Measurements from ENCODE around the gene NENF. TPM values are rescaled to one million over a fixed set of nuclear protein-coding genes. Genes with fewer than 3 reads are reported as not detected.
"Not testable (repeated sequence)": the region's sequence is repeated elsewhere in the genome, so short reads cannot be mapped to it uniquely, and the experiment has no call there.

The NENF gene
- total RNA-seq, 8 experiments from 2014 or later: 23.2 to 73.6 (median 33.0) TPM

DNA sequence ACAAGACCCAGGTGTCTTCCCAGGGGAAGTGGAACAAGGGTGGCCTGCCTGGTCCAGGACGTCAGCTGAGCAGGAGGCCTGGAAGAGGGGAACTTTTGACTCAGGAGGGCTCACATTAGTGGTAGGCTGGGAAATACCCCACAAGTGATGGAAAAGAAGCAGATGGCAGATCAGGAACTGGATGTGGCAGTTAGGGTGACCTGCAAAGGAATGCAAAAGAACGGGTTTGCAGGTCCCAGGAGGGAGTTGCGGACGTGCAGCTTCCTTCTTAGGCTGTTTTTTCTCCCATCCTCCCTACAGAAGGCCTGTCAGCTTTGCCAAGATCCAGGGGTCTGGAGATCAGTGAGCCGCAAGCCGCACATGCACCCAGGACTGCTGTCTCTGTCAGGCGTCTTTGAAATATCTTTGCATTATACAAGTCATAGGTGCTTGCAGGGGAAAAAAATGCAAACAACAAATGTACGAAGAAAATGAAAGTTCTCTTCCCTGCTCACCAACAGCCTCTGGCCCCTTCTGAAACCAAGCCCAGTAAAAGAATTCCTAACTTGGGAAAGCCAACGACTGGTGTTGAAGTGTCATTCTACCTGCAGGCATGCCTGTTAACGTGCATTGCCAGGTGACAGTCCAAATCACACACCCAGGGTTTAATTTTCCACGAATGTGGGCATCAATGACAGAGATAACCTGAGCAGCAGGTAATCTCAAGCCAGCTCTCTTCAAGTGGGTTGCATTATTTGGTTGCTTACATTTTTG lies 34.4 kb downstream of the NENF start:
- in situ Hi-C loops (cut with MboI; ENCODE audit: low pct_unique_long_range_greater_than_20kb in 2 of 9, low sequenced_read_pairs in 9 of 9, unreplicated experiment in 9 of 9): loop anchor here in 2 of 9 experiments (25.0 kb wide), 2 partner anchors 520 to 780 kb away; partner anchors contain the start of gene NEK2 (in 1 of the 2)
- WGBS, 10 experiments: 67 to 97% (median 83%) methylated on average over 1 to 10 of the region's 11 CpGs; no CpG with 5 or more reads in 1 of the 10 experiments
- ATAC-seq (replicated peaks in 6 of 8): no peak

DNA sequence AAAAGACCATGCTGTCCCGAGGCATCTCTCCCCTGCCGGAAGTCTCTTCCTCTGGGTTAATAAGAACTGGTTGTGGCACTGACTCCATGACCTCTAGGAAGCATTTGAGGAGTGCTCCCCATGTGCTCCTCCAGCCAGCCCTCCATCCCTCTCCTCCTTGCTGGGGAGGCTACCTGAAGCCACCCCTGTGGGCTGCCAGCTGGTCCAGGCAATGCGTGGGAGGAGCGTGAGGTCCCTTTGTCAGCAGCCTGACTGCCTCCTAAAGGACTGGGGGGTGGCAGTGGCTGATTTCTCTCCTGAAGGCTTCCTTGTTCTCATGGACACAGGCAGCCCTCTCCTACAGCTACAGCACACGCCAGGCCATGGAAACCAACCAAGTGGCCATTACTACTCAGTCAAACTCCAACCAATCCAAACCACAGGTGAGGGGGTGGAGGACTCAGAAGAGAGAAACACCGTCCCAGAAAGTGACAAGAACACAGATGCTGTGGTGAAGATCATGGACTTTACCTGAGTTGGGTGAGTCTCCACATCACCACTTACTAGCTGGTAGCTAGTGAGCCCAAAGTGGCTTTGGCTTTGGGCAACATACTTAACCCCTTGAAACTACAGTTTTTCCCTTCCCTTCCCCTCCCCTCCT lies 35.2 kb downstream of the NENF start:
- WGBS, 10 experiments: 71 to 100% (median 88%) methylated on average over 1 to 5 of the region's 6 CpGs; no CpG with 5 or more reads in 2 of the 10 experiments
- peak in 1 of 8 experiments; percentile 9 for ATAC-seq (replicated peaks in 6 of 8)
- in situ Hi-C loops (cut with MboI; ENCODE audit: low pct_unique_long_range_greater_than_20kb in 2 of 9, low sequenced_read_pairs in 9 of 9, unreplicated experiment in 9 of 9): loop anchor here in 2 of 9 experiments (25.0 kb wide), 2 partner anchors 519 to 781 kb away; partner anchors contain the start of gene NEK2 (in 1 of the 2)
- H3K4me1 ChIP-seq (replicated peaks in 1 of 2): peaks cover 13 to 15% of the 10 kb centered on the region in 2 donors
- no peak overlapping the region for H3K27ac ChIP-seq
- no peak overlapping the region for H3K4me3 ChIP-seq

More for the DNA sequence above, 34.4 kb downstream of the NENF start:
- Histone ChIP-seq H3K4me3 (no peak overlapping the region), H3K27ac (no peak overlapping the region), H3K4me1 (replicated peaks in 1 of 2) (peaks cover 15 to 16% of the 10 kb centered on the region in 2 donors)

DNA sequence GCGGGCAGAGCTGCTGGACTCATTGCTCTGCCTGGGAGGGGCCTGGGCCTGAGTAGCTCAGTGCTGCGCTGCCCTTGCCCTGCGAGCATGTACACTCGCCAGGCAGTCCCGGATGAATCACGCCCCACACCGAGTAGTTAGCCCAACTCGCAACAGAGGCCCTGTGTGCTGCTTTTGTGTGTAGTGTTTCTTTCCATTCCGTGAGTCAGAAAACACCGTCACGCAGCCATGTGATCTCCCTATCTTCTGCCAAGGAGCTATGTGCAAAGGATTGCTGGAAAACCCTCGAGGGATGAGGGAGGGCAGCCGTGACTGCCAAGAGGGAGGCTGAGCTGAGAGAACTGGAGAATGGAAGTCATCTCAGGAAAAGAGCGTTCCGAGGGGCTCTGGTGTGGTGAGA lies 37.3 kb downstream of the NENF start:
- Histone ChIP-seq H3K27ac (no peak overlapping the region), H3K4me1 (replicated peaks in 1 of 2) (no peaks in the 10 kb centered on the region), H3K4me3 (no peak overlapping the region)
- peak; percentile 82 to 97 (median 91) for ATAC-seq (replicated peaks in 6 of 8)
- 0 to 95% (median 80%) methylated on average over 1 to 13 of the region's 15 CpGs; no CpG with 5 or more reads in 1 of the 10 experiments for WGBS, 10 experiments
- in situ Hi-C loops (cut with MboI; ENCODE audit: low pct_unique_long_range_greater_than_20kb in 2 of 9, low sequenced_read_pairs in 9 of 9, unreplicated experiment in 9 of 9): loop anchor here in 2 of 9 experiments (25.0 kb wide), 2 partner anchors 517 to 783 kb away; partner anchors contain the start of gene NEK2 (in 1 of the 2)

GRCh38 chr1:212471286-212471685 lies 38.6 kb downstream of the NENF start:
- H3K27ac ChIP-seq: no peak overlapping the region
- in situ Hi-C loops (cut with MboI; ENCODE audit: low pct_unique_long_range_greater_than_20kb in 2 of 9, low sequenced_read_pairs in 9 of 9, unreplicated experiment in 9 of 9): loop anchor here in 2 of 9 experiments (25.0 kb wide), 2 partner anchors 516 to 784 kb away; partner anchors contain the start of gene NEK2 (in 1 of the 2)
- ATAC-seq (replicated peaks in 6 of 8): no peak
- no peak overlapping the region for H3K4me3 ChIP-seq
- no peaks in the 10 kb centered on the region for H3K4me1 ChIP-seq (replicated peaks in 1 of 2)
- WGBS, 10 experiments: 60 to 100% (median 94%) methylated on average over 1 to 3 of the region's 3 CpGs; no CpG with 5 or more reads in 4 of the 10 experiments

DNA sequence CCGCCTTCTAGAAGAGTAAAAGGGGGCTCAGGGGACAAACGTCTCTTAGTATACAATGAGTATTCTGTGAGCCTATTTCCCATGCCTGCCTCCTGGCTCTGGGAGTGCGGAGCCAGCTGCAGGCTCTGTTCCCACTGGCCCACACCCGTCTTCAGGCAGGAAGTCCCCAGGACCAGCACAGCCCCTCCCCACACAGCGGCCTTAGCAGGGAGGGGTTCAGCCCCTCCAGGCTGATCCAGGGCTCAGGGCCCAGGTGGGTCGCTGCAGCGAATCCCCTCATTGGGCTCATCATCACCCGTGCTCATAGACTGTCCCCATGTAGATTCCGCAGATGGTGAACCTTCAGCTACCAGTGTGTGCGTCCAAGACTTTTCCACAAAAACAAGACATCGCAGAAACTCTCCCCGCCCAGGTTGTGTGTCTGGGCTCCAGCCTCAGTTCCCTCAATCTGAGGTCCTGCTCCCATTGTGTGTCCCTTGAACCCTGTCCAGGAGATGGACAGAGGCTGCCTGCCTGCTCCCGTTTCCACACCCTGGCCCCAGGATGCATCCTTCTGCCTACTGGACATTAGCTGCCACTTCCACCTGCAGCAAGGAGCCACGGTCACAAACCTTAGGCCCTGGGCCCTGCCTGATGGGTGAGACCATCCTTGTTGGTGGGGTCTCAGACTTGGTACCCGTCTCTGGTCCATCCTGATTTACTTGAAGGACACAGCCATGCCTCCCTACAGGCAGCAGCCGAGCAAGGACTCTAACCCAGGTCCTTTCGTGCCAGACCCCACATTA lies 39.4 kb downstream of the NENF start:
- Histone ChIP-seq H3K27ac (no peak overlapping the region), H3K4me3 (no peak overlapping the region), H3K4me1 (replicated peaks in 1 of 2) (no peaks in the 10 kb centered on the region)
- in situ Hi-C loops (cut with MboI; ENCODE audit: low pct_unique_long_range_greater_than_20kb in 2 of 9, low sequenced_read_pairs in 9 of 9, unreplicated experiment in 9 of 9): loop anchor here in 2 of 9 experiments (25.0 kb wide), 2 partner anchors 515 to 785 kb away; partner anchors contain the start of gene NEK2 (in 1 of the 2)
- no peak for ATAC-seq (replicated peaks in 6 of 8)
- 57 to 100% (median 80%) methylated on average over 1 to 15 of the region's 17 CpGs for WGBS, 10 experiments

- no peak overlapping the region for H3K27ac ChIP-seq
- in situ Hi-C loops (cut with MboI; ENCODE audit: low pct_unique_long_range_greater_than_20kb in 2 of 9, low sequenced_read_pairs in 9 of 9, unreplicated experiment in 9 of 9): loop anchor here in 2 of 9 experiments (25.0 kb wide), 2 partner anchors 514 to 786 kb away; partner anchors contain the start of gene NEK2 (in 1 of the 2)
- 77 to 100% (median 85%) methylated on average over 1 to 9 of the region's 9 CpGs; no CpG with 5 or more reads in 3 of the 10 experiments for WGBS, 10 experiments
- ATAC-seq (replicated peaks in 6 of 8): no peak
- no peak overlapping the region for H3K4me3 ChIP-seq
- H3K4me1 ChIP-seq (replicated peaks in 1 of 2): no peaks in the 10 kb centered on the region
These were observed 41.0 kb downstream of the NENF start for GRCh38 chr1:212473729-212474128.

DNA sequence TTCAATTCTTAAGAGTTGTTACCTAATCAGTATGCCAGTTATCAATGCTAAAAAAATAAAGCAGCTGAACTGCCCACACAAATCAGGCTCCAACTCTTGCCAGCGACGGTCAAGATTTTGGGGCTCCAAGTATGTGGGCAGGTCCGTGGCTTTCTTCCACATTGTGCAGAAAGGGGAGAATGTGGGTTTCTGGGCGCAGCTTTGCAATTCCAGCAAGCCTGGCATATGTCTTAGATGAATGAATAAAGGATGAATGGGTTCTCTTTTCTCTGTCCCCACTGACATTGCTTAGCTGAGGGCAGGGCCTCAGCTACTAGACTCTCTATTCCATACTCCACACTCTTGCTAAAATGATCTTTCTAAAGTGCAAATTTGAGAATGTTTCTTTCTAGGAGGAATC lies 42.4 kb downstream of the NENF start:
- 57 to 100% (median 88%) methylated on average over 1 to 4 of the region's 4 CpGs; no CpG with 5 or more reads in 3 of the 10 experiments for WGBS, 10 experiments
- in situ Hi-C loops (cut with MboI; ENCODE audit: low pct_unique_long_range_greater_than_20kb in 2 of 9, low sequenced_read_pairs in 9 of 9, unreplicated experiment in 9 of 9): loop anchor here in 5 of 9 experiments (25.0 kb wide), 5 partner anchors 112 to 512 kb away; partner anchors contain the start of genes NSL1 (in 2 of the 5), TATDN3 (in 2 of the 5) and ATF3 (in 1 of the 5)
- H3K4me3 ChIP-seq: no peak overlapping the region
- no peak for ATAC-seq (replicated peaks in 6 of 8)
- peaks cover 2 to 6% of the 10 kb centered on the region in 2 donors for H3K4me1 ChIP-seq (replicated peaks in 1 of 2)
- H3K27ac ChIP-seq: no peak overlapping the region

- ATAC-seq (replicated peaks in 6 of 8); H3K4me1 ChIP-seq (replicated peaks in 1 of 2); H3K27ac ChIP-seq; H3K4me3 ChIP-seq: not testable (repeated sequence)
- in situ Hi-C loops (cut with MboI; ENCODE audit: low pct_unique_long_range_greater_than_20kb in 2 of 9, low sequenced_read_pairs in 9 of 9, unreplicated experiment in 9 of 9): loop anchor here in 5 of 9 experiments (25.0 kb wide), 5 partner anchors 111 to 511 kb away; partner anchors contain the start of genes NSL1 (in 2 of the 5), TATDN3 (in 2 of the 5) and ATF3 (in 1 of the 5)
- 20 to 100% methylated on average over 1 to 2 of the region's 3 CpGs; no CpG with 5 or more reads in 8 of the 10 experiments for WGBS, 10 experiments
These were observed 43.1 kb downstream of the NENF start for GRCh38 chr1:212475831-212476230.

GRCh38 chr1:212477014-212477679 lies 44.4 kb downstream of the NENF start:
- 0 to 53% (median 31%) methylated on average over 1 to 12 of the region's 12 CpGs for WGBS, 10 experiments
- H3K4me1 ChIP-seq (replicated peaks in 1 of 2): peaks cover 2 to 8% of the 10 kb centered on the region in 2 donors
- peak overlapping the region in 1 of 5 donors; percentile 1 for H3K4me3 ChIP-seq
- no peak overlapping the region for H3K27ac ChIP-seq
- ATAC-seq (replicated peaks in 6 of 8): peak; percentile 95 to 99 (median 99)
- in situ Hi-C loops (cut with MboI; ENCODE audit: low pct_unique_long_range_greater_than_20kb in 2 of 9, low sequenced_read_pairs in 9 of 9, unreplicated experiment in 9 of 9): loop anchor here in 5 of 9 experiments (25.0 kb wide), 5 partner anchors 110 to 510 kb away; partner anchors contain the start of genes NSL1 (in 2 of the 5), TATDN3 (in 2 of the 5) and ATF3 (in 1 of the 5)

DNA sequence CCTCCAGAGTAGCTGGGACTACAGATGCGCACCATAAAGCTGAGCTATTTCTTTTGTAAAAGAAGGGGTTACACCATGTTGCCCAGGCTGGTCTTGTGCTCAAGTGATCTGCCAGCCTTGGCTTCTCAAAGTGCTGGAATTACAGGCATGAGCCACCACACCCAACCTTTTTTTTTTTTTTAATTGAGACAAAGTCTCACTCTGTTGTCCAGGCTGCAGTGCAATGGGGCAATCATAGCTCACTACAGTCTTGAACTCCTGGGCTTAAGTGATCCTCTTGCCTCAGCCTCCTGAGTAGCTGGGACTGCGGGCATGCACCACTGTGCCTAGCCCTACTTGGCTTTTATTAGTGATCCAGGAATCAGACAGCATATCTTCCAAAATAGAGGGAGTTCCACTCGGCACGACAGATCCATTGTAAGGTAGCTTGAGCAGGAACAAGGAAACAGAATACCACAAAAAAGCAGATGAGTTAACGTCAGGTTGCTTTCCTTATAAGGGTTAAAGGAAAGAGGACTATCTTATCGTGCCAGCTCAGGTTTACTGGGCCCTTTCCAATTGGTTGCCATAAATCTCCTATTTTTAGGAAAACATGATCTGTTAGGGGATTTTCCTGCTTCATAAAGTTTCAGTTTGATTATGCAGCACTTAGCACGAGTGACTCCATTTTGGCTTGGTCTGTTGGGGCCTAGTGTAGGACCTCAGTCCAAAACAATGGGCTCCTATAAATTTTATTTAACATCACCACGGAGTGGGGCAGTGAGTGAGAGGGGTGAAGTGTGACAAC lies 45.2 kb downstream of the NENF start:
- peaks cover 2 to 8% of the 10 kb centered on the region in 2 donors for H3K4me1 ChIP-seq (replicated peaks in 1 of 2)
- ATAC-seq (replicated peaks in 6 of 8): peak in 3 of 8 experiments; percentile 20 to 41 (median 22)
- no peak overlapping the region for H3K4me3 ChIP-seq
- no peak overlapping the region for H3K27ac ChIP-seq
- in situ Hi-C loops (cut with MboI; ENCODE audit: low pct_unique_long_range_greater_than_20kb in 2 of 9, low sequenced_read_pairs in 9 of 9, unreplicated experiment in 9 of 9): loop anchor here in 5 of 9 experiments (25.0 kb wide), 5 partner anchors 109 to 509 kb away; partner anchors contain the start of genes NSL1 (in 2 of the 5), TATDN3 (in 2 of the 5) and ATF3 (in 1 of the 5)
- 39 to 100% (median 76%) methylated on average over 1 to 8 of the region's 8 CpGs; no CpG with 5 or more reads in 1 of the 10 experiments for WGBS, 10 experiments
